B cell (primary cell): ENCODE data around the gene IFT88. TPM values are rescaled to one million over a fixed set of nuclear protein-coding genes. Genes with fewer than 3 reads are reported as not detected.

Source experiments
- ATAC-seq: fragments of 200-7000 bp; cut with Tn5 transposase; one replicate; pipeline ENCODE4 v1.10.0; 2021; ENCODE audit warnings: low read depth, mild to moderate bottlenecking, moderate number of reproducible peaks, moderate library complexity
- CTCF ChIA-PET: fragments of 350-600 bp; sonication (Branson Sonifier 250); formaldehyde crosslinking; loops from one replicate; lab custom pipeline; 2021; ENCODE audit warnings: antibody characterized with exemption, inconsistent platforms; lab: Charles Lee
- POLR2A ChIA-PET: fragments of 350-600 bp; sonication (Branson Sonifier 250); formaldehyde crosslinking; loops from one replicate; lab custom pipeline; 2021; ENCODE audit warnings: antibody characterized with exemption; lab: Charles Lee
- DNase-seq: peaks from one replicate; pipeline ENCODE4 v3.0.0; 2013
- H2AFZ ChIP-seq: 2 replicates; pipeline ENCODE4 v1.6.1; 2012; ENCODE audit warnings: mild to moderate bottlenecking, low read depth, low read length; ENCODE audit not compliant: insufficient read depth, poor library complexity, severe bottlenecking
- H3K27ac ChIP-seq, 2 donors: 1 replicate in 1 of 2; 2 replicates in 1 of 2; pipeline ENCODE4 v1.5.1; 2012 to 2013; ENCODE audit warnings: low read length in 2 of 2, mild to moderate bottlenecking in 2 of 2, moderate library complexity in 1 of 2
- H3K27me3 ChIP-seq, 4 experiments: fragments of 200-600 bp in 1 of 4; sonication (generic) in 1 of 4; replicated peaks in 1 of 4; 1 replicate in 2 of 4; 2 replicates in 2 of 4; pipeline versions ENCODE4 v1.6.1 to v1.7.0; 2013 to 2016; ENCODE audit warnings: low read length in 3 of 4, mild to moderate bottlenecking in 2 of 4, mixed read lengths in 1 of 4, moderate library complexity in 1 of 4; ENCODE audit not compliant: insufficient read depth in 4 of 4, control insufficient read depth in 3 of 4; ENCODE audit errors: control extremely low read depth in 1 of 4
- H3K36me3 ChIP-seq, 2 experiments: replicated peaks in 1 of 2; 1 replicate in 1 of 2; 2 replicates in 1 of 2; pipeline versions ENCODE4 v1.6.1 to v1.7.1; 2013; ENCODE audit warnings: low read length in 1 of 2; ENCODE audit not compliant: insufficient read depth in 2 of 2, control insufficient read depth in 1 of 2; ENCODE audit errors: control extremely low read depth in 1 of 2, extremely low read depth in 1 of 2
- H3K4me1 ChIP-seq, 2 donors: fragments of 200-600 bp in 1 of 2; sonication (generic) in 1 of 2; 1 replicate in 1 of 2; 2 replicates in 1 of 2; pipeline versions ENCODE4 v1.5.1 to v1.6.1; 2013 to 2017; ENCODE audit warnings: low read length in 2 of 2; ENCODE audit not compliant: control insufficient read depth in 2 of 2, insufficient read depth in 2 of 2
- H3K4me2 ChIP-seq: replicated peaks from 2 replicates; pipeline ENCODE3; 2012; ENCODE audit warnings: mild to moderate bottlenecking, low read depth, low read length; ENCODE audit not compliant: poor library complexity, severe bottlenecking
- H3K4me3 ChIP-seq, 5 experiments: fragments of 200-600 bp in 1 of 5; sonication (generic) in 1 of 5; 1 replicate in 3 of 5; 2 replicates in 2 of 5; pipeline versions ENCODE4 v1.5.1 to v1.7.0; 2011 to 2016; ENCODE audit warnings: low read length in 4 of 5, mild to moderate bottlenecking in 4 of 5, low read depth in 2 of 5, control low read depth in 1 of 5, moderate library complexity in 1 of 5; ENCODE audit not compliant: insufficient read depth in 1 of 5; ENCODE audit errors: control extremely low read depth in 1 of 5, extremely low read depth in 1 of 5
- H3K79me2 ChIP-seq: fragments of 200-600 bp; sonication (generic); one replicate; pipeline ENCODE4 v1.6.0; 2016; ENCODE audit warnings: low read length; ENCODE audit not compliant: control insufficient read depth, insufficient read depth
- H3K9ac ChIP-seq: fragments of 200-600 bp; sonication (generic); 2 replicates; pipeline ENCODE4 v1.6.1; 2017; ENCODE audit warnings: mild to moderate bottlenecking, low read length, moderate library complexity
- H3K9me3 ChIP-seq, 3 donors: one replicate each; pipeline versions ENCODE4 v1.6.1 to v1.7.1; 2013; ENCODE audit warnings: low read length in 2 of 3; ENCODE audit not compliant: control insufficient read depth in 2 of 3, insufficient read depth in 1 of 3; ENCODE audit errors: control extremely low read depth in 1 of 3
- H4K20me1 ChIP-seq: 2 replicates; pipeline ENCODE4 v1.6.0; 2012; ENCODE audit warnings: mild to moderate bottlenecking, low read length; ENCODE audit not compliant: insufficient read depth, control insufficient read depth, poor library complexity, severe bottlenecking
- H3K27ac Mint-ChIP-seq: one replicate; pipeline ENCODE4 v1.8.0; 2021; ENCODE audit warnings: mixed read lengths
- H3K27me3 Mint-ChIP-seq: one replicate; pipeline ENCODE4 v1.8.0; 2021; ENCODE audit warnings: mixed read lengths
- H3K4me1 Mint-ChIP-seq: one replicate; pipeline ENCODE4 v1.8.0; 2021; ENCODE audit warnings: mixed read lengths
- H3K4me3 Mint-ChIP-seq: one replicate; pipeline ENCODE4 v1.8.0; 2021; ENCODE audit warnings: mixed read lengths
- H3K9me3 Mint-ChIP-seq: one replicate; pipeline ENCODE4 v1.8.0; 2022; ENCODE audit warnings: mixed read lengths; ENCODE audit not compliant: insufficient read depth
- CTCF ChIP-seq: fragments of 200-600 bp; IDR thresholded peaks from one replicate; pipeline ENCODE4 v1.8.0; 2022; ENCODE audit warnings: antibody characterized with exemption, mild to moderate bottlenecking
- EZH2 ChIP-seq: IDR thresholded peaks from 2 replicates; pipeline ENCODE4 v1.6.1; 2012; ENCODE audit warnings: borderline replicate concordance, low read depth, mild to moderate bottlenecking, moderate library complexity, low read length; ENCODE audit not compliant: insufficient read depth, poor library complexity, severe bottlenecking
- WGBS: methylation state at CpG from one replicate; pipeline ENCODE4 v1.1.5; 2013; ENCODE audit warnings: missing lambda C conversion rate; ENCODE audit not compliant: insufficient coverage; 5-methylcytosine and 5-hydroxymethylcytosine counted together
- intact Hi-C: fragments of 100-400 bp; cut with micrococcal nuclease; formaldehyde crosslinking; loops from one replicate; pipeline ENCODE4 v1.10.0; 2022
- polyA plus RNA-seq: library from polyadenylated mRNA; depleted of rRNA; stranded (reverse); fragments of >200 nt; gene quantifications from 2 replicates; pipeline ENCODE4 v1.2.3, GENCODE V29; 2012
- total RNA-seq, 2 donors: library from RNA; stranded (reverse); fragments of 120-200 nt in 1 of 2; gene quantifications; 1 replicate in 1 of 2; 2 replicates in 1 of 2; pipeline versions ENCODE4 v1.2.3 to v1.2.4, GENCODE V29; 2013 to 2022

The IFT88 gene
- total and polyA plus RNA-seq, 2 donors (not counting 1 experiment from before 2014, with no cell fraction given) = 8.0 to 23.3 TPM

DNA sequence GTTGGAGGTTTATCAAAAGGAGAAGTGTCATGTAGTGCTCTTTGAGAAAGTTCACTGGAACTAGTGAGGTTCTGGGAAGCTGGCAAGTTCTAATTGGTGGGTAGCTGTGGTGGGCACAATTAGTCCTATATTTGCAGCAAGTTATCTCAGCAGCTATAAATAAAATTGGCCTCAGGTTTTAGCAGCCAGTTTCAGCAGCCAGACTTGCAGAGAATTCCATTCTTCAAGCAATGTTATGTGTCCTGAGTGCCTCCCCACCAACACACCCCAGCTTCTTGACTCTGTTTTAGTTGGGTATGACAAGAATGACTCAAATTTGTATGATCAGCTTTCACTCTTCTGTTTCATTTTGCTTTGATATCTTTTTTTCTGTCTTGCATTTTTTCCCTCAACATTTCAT, 4.7 kb downstream of the IFT88 start:
- H3K79me2 ChIP-seq = peaks cover under 1% of the 10 kb centered on the region
- DNase-seq (no peak), ATAC-seq (no peak)
- no peak overlapping the region for H3K4me3 ChIP-seq
- no peaks in the 10 kb centered on the region for H3K27me3 Mint-ChIP-seq
- H3K27ac ChIP-seq = no peak overlapping the region
- POLR2A ChIA-PET = no interaction called here
- H3K9me3 ChIP-seq = no peaks in the 10 kb centered on the region
- no peaks in the 10 kb centered on the region for H3K27me3 ChIP-seq
- H3K9me3 Mint-ChIP-seq = peaks cover 5% of the 10 kb centered on the region
- TF ChIP-seq EZH2 (no peak), CTCF (no peak)
- H3K4me1 ChIP-seq = peaks cover 6 to 8% of the 10 kb centered on the region in 2 donors
- H3K9ac ChIP-seq = no peak overlapping the region
- CTCF ChIA-PET = no interaction called here
- peaks cover 3 to 4% of the 10 kb centered on the region in 2 experiments for H3K36me3 ChIP-seq
- no peak overlapping the region for H3K27ac Mint-ChIP-seq
- no peak overlapping the region for H3K4me2 ChIP-seq
- no peak overlapping the region for H3K4me3 Mint-ChIP-seq
- no peak overlapping the region for H2AFZ ChIP-seq
- H4K20me1 ChIP-seq = no peaks in the 10 kb centered on the region
- H3K4me1 Mint-ChIP-seq = peaks cover 12% of the 10 kb centered on the region
- intact Hi-C loops = no loop called here

DNA sequence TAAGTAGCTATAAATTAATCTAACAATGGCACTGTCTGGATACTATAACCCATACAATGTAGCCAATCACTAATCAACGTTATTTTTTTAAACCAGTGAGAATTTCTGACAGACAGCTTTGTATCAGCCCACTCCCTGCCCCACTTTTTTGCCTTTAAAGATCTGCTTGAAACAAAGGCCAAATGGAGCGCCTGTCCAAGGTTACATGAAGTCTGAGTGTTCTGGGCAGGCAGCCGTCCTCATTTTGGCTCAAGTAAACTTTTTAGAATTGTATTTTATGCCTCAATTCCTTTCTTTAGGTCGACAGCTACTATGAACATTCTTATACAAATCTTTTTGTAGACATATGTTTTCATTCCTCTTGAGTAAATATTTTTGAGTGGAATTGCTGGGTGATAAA, 6.2 kb downstream of the IFT88 start:
- DNase-seq (no peak), ATAC-seq (no peak)
- H3K27ac Mint-ChIP-seq = no peak overlapping the region
- H3K27me3 ChIP-seq = no peaks in the 10 kb centered on the region
- no peak overlapping the region for H3K9ac ChIP-seq
- H3K4me1 ChIP-seq = peaks cover 0 to under 1% of the 10 kb centered on the region in 2 donors
- ChIA-PET POLR2A (no interaction called here), CTCF (no interaction called here)
- H3K4me3 ChIP-seq = no peak overlapping the region
- H3K9me3 Mint-ChIP-seq = peaks cover 9% of the 10 kb centered on the region
- no peaks in the 10 kb centered on the region for H3K79me2 ChIP-seq
- 91% methylated on average over 2 of the region's 4 CpGs for WGBS
- peaks cover 4% of the 10 kb centered on the region for H3K4me1 Mint-ChIP-seq
- no peaks in the 10 kb centered on the region for H3K27me3 Mint-ChIP-seq
- no peak overlapping the region for H3K27ac ChIP-seq
- no peak overlapping the region for H3K4me3 Mint-ChIP-seq
- peaks cover 3 to 4% of the 10 kb centered on the region in 2 experiments for H3K36me3 ChIP-seq
- H3K9me3 ChIP-seq = peaks cover 0 to 3% (median 0%) of the 10 kb centered on the region in 3 donors
- TF ChIP-seq EZH2 = no peak
- TF ChIP-seq CTCF = no peak
- no peak overlapping the region for H2AFZ ChIP-seq
- H4K20me1 ChIP-seq = no peaks in the 10 kb centered on the region
- intact Hi-C loops = no loop called here
- no peak overlapping the region for H3K4me2 ChIP-seq
